Measurements from ENCODE around the gene TMED10. TPM values are rescaled to one million over a fixed set of nuclear protein-coding genes. Genes with fewer than 3 reads are reported as not detected.

Gene TMED10
- total and polyA plus RNA-seq, 2 of the 13 experiments (the other 11 are each of a cell fraction or from before 2014, with no cell fraction given): 311 to 377 TPM

DNA sequence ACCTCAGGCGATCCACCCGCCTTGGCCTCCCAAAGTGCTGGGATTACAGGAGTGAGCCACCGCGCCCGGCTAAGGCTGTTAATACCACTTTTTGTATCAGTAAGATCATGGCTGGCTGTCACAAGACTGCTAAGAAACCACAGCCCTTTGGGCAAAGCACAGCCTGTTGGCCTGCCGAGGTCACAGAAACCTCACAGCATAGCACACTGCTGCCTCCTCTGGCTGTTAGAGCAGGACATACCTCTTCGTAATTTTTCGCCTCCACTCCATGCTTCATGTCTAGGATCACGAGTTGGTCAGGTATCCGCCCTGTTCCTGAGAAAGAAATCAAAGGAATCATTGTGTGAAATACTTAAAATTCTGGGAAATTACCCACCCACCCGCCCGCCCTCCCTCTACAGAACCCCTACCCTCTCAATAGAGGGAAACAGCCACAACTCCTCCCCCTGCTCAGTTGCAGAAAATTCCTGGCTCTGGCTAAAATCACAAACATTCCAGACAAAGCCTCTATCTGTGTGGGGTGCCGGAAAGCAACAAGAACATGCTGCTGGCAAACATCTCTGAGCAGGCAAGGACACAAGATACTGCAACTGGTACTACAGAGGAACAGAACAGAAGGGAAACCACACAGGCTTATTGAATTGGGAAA, 28.9 kb downstream of the TMED10 start (continued):
- TF ChIP-seq, protein P1, sequence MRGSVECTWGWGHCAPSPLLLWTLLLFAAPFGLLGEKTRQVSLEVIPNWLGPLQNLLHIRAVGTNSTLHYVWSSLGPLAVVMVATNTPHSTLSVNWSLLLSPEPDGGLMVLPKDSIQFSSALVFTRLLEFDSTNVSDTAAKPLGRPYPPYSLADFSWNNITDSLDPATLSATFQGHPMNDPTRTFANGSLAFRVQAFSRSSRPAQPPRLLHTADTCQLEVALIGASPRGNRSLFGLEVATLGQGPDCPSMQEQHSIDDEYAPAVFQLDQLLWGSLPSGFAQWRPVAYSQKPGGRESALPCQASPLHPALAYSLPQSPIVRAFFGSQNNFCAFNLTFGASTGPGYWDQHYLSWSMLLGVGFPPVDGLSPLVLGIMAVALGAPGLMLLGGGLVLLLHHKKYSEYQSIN (CRISPR knock-in tag; IDR thresholded peaks at IDR 0.05; ENCODE audit: borderline replicate concordance): no peak
- TF ChIP-seq U2AF1 (optimal IDR thresholded peaks at IDR 0.05; ENCODE audit: low read depth, low read length): no peak
- no peak for TF ChIP-seq KLF6 (CRISPR knock-in tag; IDR thresholded peaks at IDR 0.05)
- TF ChIP-seq NONO (IDR thresholded peaks at IDR 0.05): no peak
- TF ChIP-seq NONO (CRISPR knock-in tag; conservative IDR thresholded peaks at IDR 0.05): no peak
- no peak for TF ChIP-seq STAT6 (CRISPR knock-in tag; IDR thresholded peaks at IDR 0.05; ENCODE audit: borderline replicate concordance)
- peak; percentile 70 for TF ChIP-seq SAP130 (CRISPR knock-in tag; IDR thresholded peaks at IDR 0.05; ENCODE audit: low read depth)
- TF ChIP-seq THAP9 (CRISPR knock-in tag; IDR thresholded peaks at IDR 0.05; ENCODE audit: borderline replicate concordance): no peak
- TF ChIP-seq KDM5A (IDR thresholded peaks at IDR 0.05; ENCODE audit: borderline replicate concordance, low read length): no peak
- no peak; the same call in 1 of the 2 replicates for TF ChIP-seq ZNF629 (CRISPR knock-in tag; conservative IDR thresholded peaks at IDR 0.05)
- TF ChIP-seq SIN3B (IDR thresholded peaks at IDR 0.05; ENCODE audit: low read length): no peak
- no peak for TF ChIP-seq SUZ12 (IDR thresholded peaks at IDR 0.05; ENCODE audit: low read depth, low read length)
- no peak for TF ChIP-seq ZBTB8A (CRISPR knock-in tag; IDR thresholded peaks at IDR 0.05; ENCODE audit: borderline replicate concordance, low read depth)
- peak; percentile 61 for TF ChIP-seq ZNF687 (CRISPR knock-in tag; IDR thresholded peaks at IDR 0.05)
- TF ChIP-seq SIX1 (CRISPR knock-in tag; IDR thresholded peaks at IDR 0.05; ENCODE audit: borderline replicate concordance): no peak
- no peak for TF ChIP-seq TBP (CRISPR knock-in tag; IDR thresholded peaks at IDR 0.05)
- TF ChIP-seq TCF12 (IDR thresholded peaks at IDR 0.05): no peak
- no peak for TF ChIP-seq TCF12 (CRISPR knock-in tag; IDR thresholded peaks at IDR 0.05)
